C4-2B (cell line): ENCODE measurements around the gene OR2G3.

ENCODE experiments used
- CTCF ChIP-seq: fragments of 450-650 bp; conservative IDR thresholded peaks from 2 replicates; pipeline ENCODE4 v1.5.1; 2017; ENCODE audit warnings: mild to moderate bottlenecking
- ZFX ChIP-seq: fragments of 450-650 bp; IDR thresholded peaks from 2 replicates; pipeline ENCODE4 v1.6.1; 2017

GRCh38 chr1:247627951-247628350 lies 22.6 kb downstream of the OR2G3 start:
- no peak for TF ChIP-seq CTCF
- TF ChIP-seq ZFX: no peak
